Activated effector memory CD4-positive, alpha-beta T cell treated with Interleukin-2 at 50 U/mL for 16 hours (primary cell): ENCODE measurements around the gene LRRC27.

Experiments used
- DNase-seq: peaks from one replicate; pipeline ENCODE4 v3.0.0-alpha.2; 2020

LRRC27 gene

DNA sequence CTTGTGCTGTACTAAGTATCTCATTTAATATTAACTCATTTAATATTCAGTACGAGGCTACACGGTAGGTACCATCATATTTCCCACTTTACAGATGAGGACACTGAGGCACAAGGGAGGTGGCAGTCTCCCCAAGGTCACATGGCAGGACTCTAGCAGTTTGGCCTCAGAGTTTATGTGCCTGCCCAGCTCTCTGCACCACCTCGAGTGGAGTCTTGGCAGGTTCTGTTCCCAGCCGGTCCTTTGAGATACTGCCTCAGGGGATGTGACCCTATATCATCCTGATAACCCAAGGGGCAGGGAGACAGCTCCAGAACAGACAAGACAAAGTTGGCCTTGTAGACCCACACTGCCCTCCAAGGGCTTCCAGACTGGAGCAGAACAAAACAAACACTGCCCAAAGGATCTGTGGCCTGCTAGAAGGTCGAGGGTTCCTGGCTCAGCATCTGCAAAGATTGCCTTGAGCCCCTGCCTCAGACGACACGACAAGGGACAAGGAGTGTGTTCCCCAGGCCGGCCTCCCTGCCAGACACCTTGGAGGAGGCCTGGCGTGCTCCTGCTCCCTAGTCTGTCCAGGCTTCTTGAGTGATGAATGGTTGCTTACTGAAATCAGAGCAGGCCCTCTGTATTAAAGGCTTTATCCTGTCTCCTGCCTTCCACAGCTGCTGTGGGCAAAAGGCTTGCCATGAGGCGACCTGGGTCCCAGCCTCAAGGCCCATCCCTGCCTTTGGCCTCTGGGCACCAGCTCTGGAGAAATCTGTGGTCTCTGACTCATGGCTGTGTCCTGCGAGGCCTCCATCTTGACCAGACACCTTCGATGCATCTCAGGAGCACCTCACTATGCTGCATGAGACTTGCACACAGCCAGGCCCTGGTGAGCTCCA lies 61.1 kb downstream of the LRRC27 start:
- no peak for DNase-seq

GRCh38 chr10:132393695-132394181 lies 61.7 kb downstream of the LRRC27 start:
- DNase-seq: no peak

DNA sequence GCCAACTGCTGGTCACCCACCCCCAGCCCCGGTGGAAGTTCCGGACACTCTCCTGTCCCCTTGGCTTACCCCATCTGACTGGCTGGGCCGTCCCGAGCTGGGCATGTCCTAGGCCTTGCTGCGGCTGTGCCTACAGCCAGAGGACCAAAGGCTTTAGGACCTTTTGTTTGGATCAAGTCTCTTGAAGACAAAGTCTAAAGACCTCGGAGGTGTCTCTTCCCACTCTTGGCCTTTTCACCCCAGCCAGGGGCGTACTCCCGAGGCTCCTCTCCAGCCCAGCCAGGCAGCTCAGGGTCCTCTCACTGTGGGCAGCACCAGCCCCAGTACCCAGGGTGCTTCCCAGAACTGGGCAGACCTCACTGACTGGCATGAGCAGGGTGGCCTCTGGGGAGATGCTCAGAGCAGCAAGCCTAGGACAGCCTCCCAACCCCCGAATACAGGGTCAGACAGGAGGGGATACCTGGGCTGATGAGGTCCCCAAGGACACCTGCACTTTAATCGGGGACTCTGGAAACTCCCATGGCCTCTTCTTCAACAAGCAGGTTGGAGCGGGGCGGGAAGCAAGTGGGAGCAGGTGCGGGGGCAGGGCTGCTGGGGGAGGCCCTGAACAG lies 62.3 kb downstream of the LRRC27 start:
- no peak for DNase-seq

DNA sequence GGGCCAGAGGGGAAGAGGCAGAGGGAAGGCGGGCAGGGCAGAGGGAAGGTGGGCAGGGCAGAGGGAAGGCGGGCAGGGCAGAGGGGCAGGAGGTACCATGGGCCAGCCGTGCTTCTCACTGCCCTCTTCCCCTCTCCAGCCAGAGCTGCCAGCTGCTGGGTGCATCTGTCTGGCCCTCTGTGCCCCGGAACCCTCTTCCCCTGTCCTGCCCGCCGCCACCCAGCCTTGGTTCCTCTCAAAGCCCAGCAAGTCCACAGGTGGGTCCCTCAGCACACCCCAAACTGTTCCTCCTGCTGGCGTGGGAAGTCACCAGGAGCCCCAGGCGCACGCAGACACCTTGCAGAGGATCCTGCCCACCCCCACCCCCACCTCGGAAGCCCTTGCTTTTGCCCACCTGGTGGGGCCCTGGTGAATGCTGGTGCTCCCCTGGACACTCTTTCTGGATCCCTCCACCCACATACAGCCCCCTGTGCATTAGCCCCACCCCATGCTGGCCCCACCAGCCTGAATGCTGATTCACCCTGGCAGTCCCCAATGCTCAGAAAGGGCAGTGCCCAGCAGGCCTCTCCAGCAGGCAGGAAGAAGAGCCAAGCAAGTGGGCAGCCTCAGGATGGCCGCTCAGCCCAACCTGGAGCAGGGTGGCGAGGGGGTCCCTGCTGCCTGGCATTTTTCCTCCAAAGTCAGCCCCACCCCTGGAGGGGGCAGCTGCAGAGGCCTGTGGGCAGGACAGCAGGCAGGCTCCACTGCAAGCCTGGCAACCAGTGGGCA lies 63.1 kb downstream of the LRRC27 start:
- no peak for DNase-seq

GRCh38 chr10:132395704-132396493 lies 63.9 kb downstream of the LRRC27 start:
- DNase-seq: no peak

DNA sequence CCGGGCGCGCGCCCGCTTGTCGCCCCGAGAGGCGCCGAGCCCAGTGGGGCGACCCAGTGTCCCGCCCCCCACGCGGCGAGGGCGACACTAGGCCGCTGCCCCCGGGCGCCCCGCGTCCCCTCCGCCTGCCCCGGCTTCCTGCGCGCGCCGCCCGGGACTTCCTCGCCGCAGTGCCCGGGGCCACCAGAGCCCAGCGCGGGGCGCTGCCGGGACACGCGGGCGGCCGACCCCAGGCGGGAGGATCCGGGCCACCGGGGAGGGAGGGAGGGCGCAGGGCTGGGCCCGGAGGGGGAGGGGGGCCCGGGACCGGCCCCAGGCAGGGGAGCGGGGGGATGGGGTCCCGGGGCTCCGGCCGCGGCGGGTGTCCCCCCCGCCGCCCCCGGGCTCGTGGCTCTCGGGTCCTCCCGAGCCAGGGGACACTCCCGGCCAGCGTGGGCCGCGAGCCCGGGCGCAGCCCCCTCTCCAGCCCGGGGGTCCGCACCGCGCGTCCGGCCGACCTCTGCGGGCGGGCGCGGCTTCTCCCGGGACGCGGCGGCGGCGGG lies 64.6 kb downstream of the LRRC27 start:
- DNase-seq: peak; percentile 56

DNA sequence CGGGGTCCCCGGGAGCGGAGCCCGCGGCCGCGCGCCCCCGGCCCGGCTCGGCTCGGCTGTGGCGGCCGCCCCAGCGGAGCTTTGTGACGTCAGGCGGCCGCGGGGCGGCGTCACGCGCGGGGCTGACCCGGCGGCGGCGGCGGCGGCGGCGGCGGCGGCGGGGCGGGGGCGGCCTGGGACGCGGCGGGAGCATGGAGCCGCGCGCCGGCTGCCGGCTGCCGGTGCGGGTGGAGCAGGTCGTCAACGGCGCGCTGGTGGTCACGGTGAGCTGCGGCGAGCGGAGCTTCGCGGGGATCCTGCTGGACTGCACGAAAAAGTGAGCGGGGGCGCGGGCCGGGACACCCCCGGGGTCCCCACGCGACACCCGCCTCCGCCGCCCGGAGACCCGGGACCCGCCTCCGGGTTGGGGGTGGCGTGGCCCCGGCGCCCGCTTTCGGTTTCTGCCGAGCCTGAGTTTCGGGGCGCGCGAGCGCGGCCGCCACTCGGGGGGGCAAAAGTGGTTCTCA lies 65.1 kb downstream of the LRRC27 start, which contains the start of gene PWWP2B:
Gene PWWP2B, plus strand, starts transcription at position 165 of the 506 bp plus-strand sequence. Its CDS starts 27 bp downstream, at position 192.
- peak; percentile 35 for DNase-seq

DNA sequence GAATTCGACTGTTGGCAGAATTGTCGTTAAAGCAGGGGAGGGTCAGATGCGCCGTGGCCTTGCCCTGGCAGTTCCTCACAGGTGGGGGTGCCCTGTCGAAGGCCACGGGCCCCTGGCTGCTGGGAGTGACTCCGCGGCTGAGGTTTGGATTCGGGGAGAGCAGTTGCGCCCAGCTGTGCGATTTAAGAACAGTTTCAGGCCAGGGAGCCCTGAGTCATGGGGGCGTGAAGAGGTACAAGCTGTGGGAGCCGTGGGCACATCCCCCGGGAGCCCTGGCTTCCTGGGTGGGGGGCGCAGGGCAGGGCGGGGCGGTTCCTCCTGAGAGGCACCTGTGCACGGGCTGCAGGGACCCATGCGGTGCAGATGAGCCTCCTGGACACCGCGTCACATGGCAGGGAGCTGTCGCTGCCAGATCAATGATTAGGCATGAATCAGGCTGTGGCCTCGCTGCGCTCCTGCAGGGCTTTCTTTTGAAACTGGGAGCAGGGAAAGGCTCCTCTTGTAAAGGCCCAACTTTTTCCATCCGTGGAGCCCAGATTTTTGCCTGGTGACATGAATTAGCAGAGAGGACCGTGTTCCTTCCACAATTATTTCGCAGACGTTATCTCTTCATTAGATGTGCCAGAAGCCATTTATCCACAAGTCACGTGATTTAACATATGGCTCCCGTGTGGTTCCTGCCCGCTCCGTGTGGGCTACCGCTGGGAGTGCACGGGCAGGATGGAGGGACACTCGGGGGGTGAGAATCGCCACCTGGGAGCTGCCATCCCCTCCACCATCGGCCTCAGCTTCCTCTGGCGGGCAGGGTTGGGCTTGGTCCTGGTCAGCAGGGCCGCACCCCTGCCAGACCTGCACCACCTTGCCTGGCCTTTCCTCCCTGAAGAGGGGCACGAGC lies 65.9 kb downstream of the LRRC27 start:
- no peak for DNase-seq

DNA sequence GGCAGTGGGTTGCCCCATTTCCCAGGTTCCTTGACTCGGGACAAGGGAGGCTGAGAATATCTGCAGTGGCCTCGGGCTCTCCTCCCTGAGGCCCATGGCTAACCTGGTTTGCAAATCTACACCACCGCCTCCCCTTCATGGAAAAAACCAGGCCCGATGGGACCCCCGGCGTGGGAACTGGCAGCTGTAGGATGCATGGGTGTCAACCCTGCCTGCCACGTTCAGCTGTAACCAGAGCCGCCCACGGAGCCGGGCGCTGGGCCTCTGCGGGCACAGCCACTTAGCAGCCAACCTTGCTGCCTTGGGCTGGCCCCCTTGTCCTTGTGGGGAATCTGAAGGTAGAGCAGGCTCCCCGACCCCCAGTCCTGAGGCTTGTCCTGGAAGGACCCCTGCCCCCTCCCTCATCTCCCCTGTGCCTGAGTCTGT lies 66.6 kb downstream of the LRRC27 start:
- no peak for DNase-seq

DNA sequence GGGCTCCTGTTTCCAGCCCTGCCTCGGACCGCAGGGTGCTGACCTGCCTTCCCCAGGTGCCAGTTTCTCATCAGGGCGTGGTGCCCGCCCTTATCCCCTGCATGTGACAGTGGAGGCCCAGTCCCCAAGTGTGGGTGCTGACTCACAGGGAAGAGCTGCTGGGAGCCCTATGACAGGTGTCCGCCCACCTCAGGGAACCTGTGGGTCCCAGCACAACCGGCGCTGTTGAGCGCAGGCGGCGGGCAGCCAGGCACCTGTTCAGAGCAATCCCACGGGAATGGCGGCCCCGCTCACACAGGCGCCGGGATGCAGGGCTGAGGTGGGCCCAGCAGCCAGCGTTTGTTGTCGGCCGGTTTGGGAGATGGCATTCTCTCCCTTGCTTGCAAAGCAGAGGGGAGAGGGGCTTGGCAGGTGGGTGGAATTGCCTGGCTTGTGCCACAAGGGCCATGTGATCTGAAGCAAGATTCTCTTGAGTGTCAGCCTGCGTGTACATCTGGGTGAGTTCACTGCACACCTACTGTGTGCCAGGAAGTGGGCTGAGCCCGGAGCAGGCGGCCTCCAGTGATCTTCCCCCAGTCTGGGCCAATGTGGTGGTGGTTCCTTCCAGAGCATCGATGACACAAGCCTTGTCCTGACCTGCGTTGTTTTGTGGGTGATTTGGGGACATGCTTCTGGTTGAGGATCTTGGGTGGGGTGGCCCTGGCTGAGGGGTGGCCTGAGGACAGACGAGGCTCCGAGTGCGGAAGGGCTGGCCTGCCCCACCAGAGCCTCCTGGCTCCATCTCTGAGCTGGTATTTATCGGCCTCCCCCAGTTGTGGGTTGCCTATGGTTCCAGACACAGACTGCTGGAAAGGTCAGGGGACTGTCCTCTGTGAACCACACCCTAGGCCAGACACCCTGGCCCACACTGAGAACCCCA lies 67.4 kb downstream of the LRRC27 start:
- no peak for DNase-seq

GRCh38 chr10:132400041-132400546 lies 68.1 kb downstream of the LRRC27 start:
- DNase-seq: no peak

DNA sequence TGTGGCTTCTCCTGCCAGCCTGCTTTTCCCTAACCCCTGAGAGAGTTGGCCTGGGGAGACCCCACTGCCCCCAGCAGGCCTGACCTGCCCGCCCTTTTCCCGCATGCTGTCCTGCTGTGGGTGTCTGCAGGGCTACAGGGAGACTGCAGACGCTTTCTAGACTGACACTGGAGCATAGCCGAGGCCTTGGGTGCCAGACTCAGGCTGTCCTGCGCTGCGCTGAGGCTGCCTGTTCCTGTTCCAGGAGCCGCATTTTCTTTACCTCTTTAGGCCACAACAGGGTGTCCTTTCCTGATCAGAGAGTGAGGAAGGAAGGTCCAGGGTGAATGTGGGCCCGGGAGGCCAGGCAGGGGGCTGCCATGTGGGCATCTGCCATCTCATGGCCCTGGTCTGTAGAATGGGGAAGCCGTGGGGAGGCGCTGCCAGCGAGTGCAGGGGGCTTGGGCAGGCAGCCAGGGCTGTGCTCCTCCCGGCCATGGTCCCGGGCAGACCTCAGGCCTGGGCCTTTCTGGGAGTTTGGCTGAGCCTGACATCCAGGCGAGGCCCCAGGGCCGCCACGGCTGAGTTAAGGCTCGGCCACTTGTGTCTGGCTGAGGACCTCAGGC lies 68.7 kb downstream of the LRRC27 start:
- DNase-seq: no peak

DNA sequence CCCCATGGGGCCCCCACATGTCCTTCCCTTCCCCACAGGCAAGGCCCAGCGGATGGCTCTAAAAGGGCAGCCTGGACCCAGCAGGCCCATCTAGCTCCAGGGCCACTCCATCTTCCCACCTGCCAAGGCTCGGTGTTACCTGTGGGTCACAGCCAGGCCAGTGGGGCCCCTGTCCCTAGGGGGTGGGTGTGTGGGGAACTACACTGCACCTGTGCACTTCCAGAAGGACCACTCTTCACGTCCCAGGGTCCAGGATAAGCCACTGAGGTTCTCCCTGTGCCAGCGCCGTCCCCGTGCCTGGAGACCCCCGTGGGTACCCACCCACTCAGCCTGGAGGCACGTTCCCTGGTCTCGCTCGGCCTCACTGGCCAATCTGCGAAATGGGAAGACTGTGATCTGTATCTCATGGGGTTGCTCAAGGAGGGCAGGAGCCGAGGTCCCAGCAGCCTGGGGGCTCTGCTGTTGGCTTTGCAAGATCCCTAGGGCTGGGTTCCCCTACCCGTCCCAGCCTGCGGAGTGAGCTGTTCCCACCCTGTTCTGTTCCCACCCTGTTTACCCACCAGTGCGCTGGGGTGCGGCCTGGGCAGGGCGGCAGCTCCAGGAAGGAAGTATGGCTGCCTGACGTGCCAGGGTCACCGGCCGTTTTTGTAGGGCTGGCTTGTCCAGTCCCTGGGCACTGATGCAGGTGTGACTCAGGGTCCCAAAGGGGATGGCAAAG lies 69.6 kb downstream of the LRRC27 start:
- DNase-seq: no peak

GRCh38 chr10:132402781-132403241 lies 70.8 kb downstream of the LRRC27 start:
- DNase-seq: no peak

DNA sequence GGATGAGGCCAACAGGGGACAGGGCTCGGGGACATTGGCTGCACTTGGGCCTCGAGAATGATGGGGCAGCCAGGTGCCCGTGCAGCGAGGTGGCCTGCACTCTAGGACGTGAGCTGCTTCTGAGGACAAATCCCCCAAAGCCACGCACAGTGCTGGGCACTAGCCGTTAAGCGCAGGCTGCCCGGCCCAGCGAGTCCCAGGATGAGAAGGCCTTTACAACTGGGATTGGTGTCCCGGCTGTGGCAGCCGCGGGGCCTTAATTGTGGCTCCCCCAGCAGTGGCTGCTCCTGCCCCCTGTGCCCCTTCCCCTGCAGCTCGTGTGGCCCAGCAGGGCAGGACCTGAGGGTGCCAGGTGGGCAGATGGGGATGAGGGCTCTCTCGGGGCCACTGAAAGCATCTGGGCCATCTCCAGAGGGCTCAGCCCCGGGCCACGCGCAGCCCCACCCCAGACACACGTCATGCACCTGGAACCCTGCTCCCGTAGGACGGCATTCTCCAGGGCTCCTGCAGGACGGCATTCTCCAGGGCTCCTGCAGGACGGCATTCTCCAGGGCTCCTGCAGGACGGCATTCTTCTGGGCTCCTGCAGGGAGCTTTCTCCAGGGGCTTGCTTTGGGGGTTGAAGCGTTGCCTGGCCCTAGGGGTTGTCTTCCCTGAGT lies 71.6 kb downstream of the LRRC27 start:
- no peak for DNase-seq

- DNase-seq: no peak
Measured at GRCh38 chr10:132404169-132404880, 72.3 kb downstream of the LRRC27 start.

DNA sequence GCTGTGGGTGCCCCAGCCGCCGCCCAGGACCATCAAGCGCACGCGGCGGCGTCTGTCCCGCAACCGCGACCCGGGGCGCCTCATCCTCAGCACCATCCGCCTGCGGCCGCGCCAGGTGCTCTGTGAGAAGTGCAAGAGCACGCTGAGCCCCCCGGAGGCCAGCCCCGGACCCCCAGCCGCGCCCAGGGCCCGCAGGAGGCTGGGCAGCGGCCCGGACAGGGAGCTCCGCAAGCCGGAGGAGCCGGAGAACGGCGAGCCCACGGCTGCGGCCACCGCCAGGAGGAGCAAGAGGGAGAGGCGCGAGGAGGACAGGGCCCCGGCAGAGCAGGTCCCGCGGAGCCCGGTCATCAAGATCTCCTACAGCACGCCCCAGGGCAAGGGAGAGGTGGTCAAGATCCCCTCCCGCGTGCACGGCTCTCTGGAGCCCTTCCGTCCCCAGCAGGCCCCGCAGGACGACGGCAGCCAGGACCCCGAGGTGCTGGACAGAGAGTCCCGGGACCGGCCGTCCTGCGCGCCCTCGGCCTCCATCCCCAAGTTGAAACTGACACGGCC lies 73.0 kb downstream of the LRRC27 start:
- DNase-seq: no peak
